ENCODE measurements around the gene MRPL47.

- TF ChIP-seq CTCF (conservative IDR thresholded peaks at IDR 0.05 in 1 of 2, IDR thresholded peaks at IDR 0.05 in 1 of 2; ENCODE audit: low read depth in 1 of 2, low read length in 2 of 2) (no peak), EZH2 (IDR thresholded peaks at IDR 0.05; ENCODE audit: low read length, missing control alignments) (no peak)
Measured at GRCh38 chr3:179606534-179607085, 2.2 kb upstream of the MRPL47 start.
